ENCODE results near the gene CCRL2.

The CCRL2 gene

GRCh38 chr3:46406788-46407611, at the start of gene CCRL2, which contains the start of gene CCR5AS:
TSS of gene CCRL2 (plus strand) at chr3:46407259. CDS start at chr3:46408080, 821 bp downstream.
TSS of gene CCR5AS (minus strand) at chr3:46407066.
- Histone ChIP-seq H3K36me3 (ENCODE audit: control insufficient read depth in 2 of 2, insufficient read depth in 1 of 2, low read length in 2 of 2) (no peaks in the 10 kb centered on the region), H3K4me1 (ENCODE audit: control insufficient read depth, insufficient read depth, low read length) (no peaks in the 10 kb centered on the region), H3K4me3 (ENCODE audit: low read depth, low read length) (no peak within 1 kb of the TSS), H3K9me3 (ENCODE audit: control insufficient read depth, insufficient read depth, low read depth, low read length) (no peaks in the 10 kb centered on the region), H3K27ac (ENCODE audit: extremely low read depth, low read depth, low read length) (no peak within 1 kb of the TSS)
- TF ChIP-seq ELK4 (IDR thresholded peaks at IDR 0.05; ENCODE audit: borderline replicate concordance, low read depth, low read length) (no peak), GLIS2 (tag by site-specific recombination; IDR thresholded peaks at IDR 0.05) (no peak), ZNF704 (tag by site-specific recombination; IDR thresholded peaks at IDR 0.05) (no peak), ZNF473 (tag by site-specific recombination; IDR thresholded peaks at IDR 0.05) (no peak), ZNF629 (tag by site-specific recombination; IDR thresholded peaks at IDR 0.05) (no peak), ZNF585B (tag by site-specific recombination; IDR thresholded peaks at IDR 0.05) (no peak), SETDB1 (IDR thresholded peaks at IDR 0.05; ENCODE audit: insufficient read length, low read length) (no peak), ZNF350 (tag by site-specific recombination; IDR thresholded peaks at IDR 0.05) (no peak), ZNF548 (tag by site-specific recombination; IDR thresholded peaks at IDR 0.05) (no peak), ZNF747 (tag by site-specific recombination; IDR thresholded peaks at IDR 0.05) (no peak)
- ChIA-PET POLR2A (no interaction called here), CTCF (interaction anchor here (0.6 to 1.2 kb wide), 3 partner anchors 27 to 191 kb away, joined by 3 to 6 read pairs (median 3); no protein-coding TSS in a partner anchor)

- ChIA-PET CTCF (no interaction called here), POLR2A (no interaction called here)
These were observed 48.6 kb upstream of the CCRL2 start for GRCh38 chr3:46358466-46358865.

GRCh38 chr3:46359733-46360493, 47.1 kb upstream of the CCRL2 start:
- no peaks in the 10 kb centered on the region for H3K4me1 ChIP-seq (ENCODE audit: control insufficient read depth, insufficient read depth, low read length)
- no peaks in the 10 kb centered on the region for H3K36me3 ChIP-seq (ENCODE audit: control insufficient read depth in 2 of 2, insufficient read depth in 1 of 2, low read length in 2 of 2)
- ChIA-PET POLR2A (no interaction called here), CTCF (interaction anchor here (0.6 kb wide), 1 partner anchor 61 kb away, joined by 4 read pairs; no protein-coding TSS in a partner anchor)
- H3K9me3 ChIP-seq (ENCODE audit: control insufficient read depth, insufficient read depth, low read depth, low read length), result no peaks in the 10 kb centered on the region
- H3K4me3 ChIP-seq (ENCODE audit: low read depth, low read length), result no peak overlapping the region
- no peak overlapping the region for H3K27ac ChIP-seq (ENCODE audit: extremely low read depth, low read depth, low read length)
- TF ChIP-seq ZFP3 (tag by site-specific recombination; IDR thresholded peaks at IDR 0.05; ENCODE audit: low read depth) (no peak), ZNF670 (tag by site-specific recombination; IDR thresholded peaks at IDR 0.05; ENCODE audit: low read depth) (no peak), ZNF76 (tag by site-specific recombination; IDR thresholded peaks at IDR 0.05; ENCODE audit: borderline replicate concordance, low read depth) (no peak), ATF2 (tag by site-specific recombination; IDR thresholded peaks at IDR 0.05; ENCODE audit: low read depth) (no peak; the same call in 1 of the 2 replicates), ZNF24 (tag by site-specific recombination; IDR thresholded peaks at IDR 0.05) (peak; percentile 61; the same call in 1 of the 2 replicates), FEZF1 (tag by site-specific recombination; IDR thresholded peaks at IDR 0.05) (peak; percentile 98), ZNF239 (tag by site-specific recombination; IDR thresholded peaks at IDR 0.05) (no peak), ZEB2 (tag by site-specific recombination; IDR thresholded peaks at IDR 0.05) (peak; percentile 69), ZNF292 (tag by site-specific recombination; IDR thresholded peaks at IDR 0.05; ENCODE audit: borderline replicate concordance, low read depth) (no peak), ZNF707 (tag by site-specific recombination; IDR thresholded peaks at IDR 0.05) (no peak), ZNF843 (tag by site-specific recombination; IDR thresholded peaks at IDR 0.05) (0 out of 2 replicates have a peak, but pooled peaks have one; percentile 27), ZNF140 (tag by site-specific recombination; IDR thresholded peaks at IDR 0.05) (no peak), ZNF629 (tag by site-specific recombination; IDR thresholded peaks at IDR 0.05) (peak; percentile 87), ZNF157 (tag by site-specific recombination; IDR thresholded peaks at IDR 0.05) (no peak), YY2 (tag by site-specific recombination; IDR thresholded peaks at IDR 0.05) (no peak)

More at GRCh38 chr3:46358466-46358865, 48.6 kb upstream of the CCRL2 start:
- TF ChIP-seq ZXDB (tag by site-specific recombination; IDR thresholded peaks at IDR 0.05) (no peak), ZNF391 (tag by site-specific recombination; IDR thresholded peaks at IDR 0.05; ENCODE audit: borderline replicate concordance, low read depth) (no peak), ZNF24 (tag by site-specific recombination; IDR thresholded peaks at IDR 0.05) (no peak), ZFP37 (tag by site-specific recombination; IDR thresholded peaks at IDR 0.05) (no peak), ZNF202 (tag by site-specific recombination; IDR thresholded peaks at IDR 0.05; ENCODE audit: borderline replicate concordance) (no peak), KLF7 (tag by site-specific recombination; IDR thresholded peaks at IDR 0.05; ENCODE audit: borderline replicate concordance) (no peak), ZBTB48 (tag by site-specific recombination; IDR thresholded peaks at IDR 0.05) (no peak)
- no peak overlapping the region for H3K4me3 ChIP-seq (ENCODE audit: low read depth, low read length)
- no peaks in the 10 kb centered on the region for H3K36me3 ChIP-seq (ENCODE audit: control insufficient read depth in 2 of 2, insufficient read depth in 1 of 2, low read length in 2 of 2)
- H3K9me3 ChIP-seq (ENCODE audit: control insufficient read depth, insufficient read depth, low read depth, low read length), result no peaks in the 10 kb centered on the region
- no peaks in the 10 kb centered on the region for H3K4me1 ChIP-seq (ENCODE audit: control insufficient read depth, insufficient read depth, low read length)
- no peak overlapping the region for H3K27ac ChIP-seq (ENCODE audit: extremely low read depth, low read depth, low read length)
